ENCODE results near the gene APLP2.
"Not testable (repeated sequence)": the region's sequence is repeated elsewhere in the genome, so short reads cannot be mapped to it uniquely, and the experiment has no call there.

APLP2 gene

GRCh38 chr11:130069659-130070108 is at the start of gene APLP2:
TSS of gene APLP2 (plus strand) at chr11:130069894. CDS start at chr11:130069978, 84 bp downstream.
- DNase-seq = peak; percentile 95

DNA sequence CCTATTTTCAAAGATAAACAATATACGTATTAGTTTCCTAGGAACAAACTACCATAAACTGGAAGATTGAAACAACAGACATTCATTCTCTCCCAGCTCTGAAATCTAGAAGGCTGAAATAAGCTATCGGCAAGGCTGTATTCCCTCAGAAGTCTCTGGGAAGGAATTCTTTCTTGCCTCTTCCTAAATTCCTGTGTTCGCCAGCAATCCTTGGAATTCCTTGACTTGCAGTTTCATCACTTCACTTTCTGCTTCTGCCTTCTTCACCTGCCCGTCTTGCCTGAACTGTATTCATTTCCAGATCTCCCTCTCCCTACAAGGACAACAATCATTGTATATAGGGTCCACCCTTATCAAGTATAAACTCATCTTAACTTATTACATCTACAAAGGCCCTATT is 49.4 kb upstream of the APLP2 start:
- DNase-seq = no peak

DNA sequence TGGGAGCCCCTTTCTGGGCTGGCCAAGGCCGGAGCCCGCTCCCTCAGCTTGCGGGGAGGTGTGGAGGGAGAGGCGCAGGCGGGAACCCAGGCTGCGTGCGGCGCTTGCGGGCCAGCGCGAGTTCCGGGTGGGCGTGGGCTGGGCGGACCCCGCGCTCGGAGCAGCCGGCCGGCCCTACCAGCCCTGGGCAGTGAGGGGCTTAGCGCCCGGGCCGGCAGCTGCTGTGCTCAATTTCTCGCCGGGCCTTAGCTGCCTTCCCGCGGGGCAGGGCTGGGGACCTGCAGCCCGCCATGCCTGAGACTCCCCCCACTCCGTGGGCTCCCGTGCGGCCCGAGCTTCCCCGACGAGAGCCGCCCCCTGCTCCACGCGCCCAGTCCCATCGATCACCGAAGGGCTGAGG is 48.1 kb upstream of the APLP2 start:
- not testable (repeated sequence) for DNase-seq

GRCh38 chr11:130022799-130023198 is 46.9 kb upstream of the APLP2 start:
- DNase-seq = no peak

- no peak for DNase-seq
Measured at GRCh38 chr11:130023204-130023603, 46.5 kb upstream of the APLP2 start.

- no peak for DNase-seq
Measured at GRCh38 chr11:130024361-130024760, 45.3 kb upstream of the APLP2 start.

DNA sequence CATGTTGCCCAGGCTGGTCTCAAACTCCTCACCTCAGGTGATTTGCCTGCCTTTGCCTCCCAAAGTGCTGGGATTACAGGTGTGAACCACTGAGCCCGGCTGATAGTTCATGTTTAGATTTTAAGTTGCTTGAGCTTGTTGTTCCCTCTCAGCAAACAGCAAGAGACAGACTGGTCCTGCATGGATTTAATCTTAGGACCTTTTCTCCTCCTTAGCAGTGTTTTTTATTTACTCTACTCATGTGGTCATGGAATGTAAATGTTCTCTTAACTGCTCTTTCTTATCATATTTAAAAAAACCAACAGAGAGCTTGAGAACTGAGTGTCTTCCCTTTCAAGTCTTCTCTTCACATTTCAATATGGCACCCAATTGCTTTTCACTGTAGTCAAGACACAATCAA is 44.3 kb upstream of the APLP2 start:
- no peak for DNase-seq

DNA sequence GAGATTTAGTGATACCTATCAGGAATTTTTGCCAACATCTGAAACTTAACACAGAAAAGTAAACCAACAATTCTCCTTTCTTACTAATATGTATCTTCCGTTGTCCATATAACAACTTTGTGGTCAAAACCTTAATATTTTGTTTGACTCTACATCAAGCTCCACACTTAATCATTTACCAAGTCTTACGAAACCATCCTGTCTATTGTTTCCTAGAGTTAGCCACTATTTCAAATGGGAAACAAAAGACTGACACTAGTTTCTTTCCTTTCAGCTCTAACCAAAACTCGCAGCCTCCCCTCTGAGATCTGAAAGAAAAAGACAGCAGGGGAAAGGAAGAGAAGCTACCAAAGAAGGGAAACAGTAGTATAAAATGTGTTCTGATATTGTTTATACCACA is 40.6 kb upstream of the APLP2 start:
- DNase-seq = no peak

- no peak for DNase-seq
Measured at GRCh38 chr11:130031056-130031455, 38.6 kb upstream of the APLP2 start.

DNA sequence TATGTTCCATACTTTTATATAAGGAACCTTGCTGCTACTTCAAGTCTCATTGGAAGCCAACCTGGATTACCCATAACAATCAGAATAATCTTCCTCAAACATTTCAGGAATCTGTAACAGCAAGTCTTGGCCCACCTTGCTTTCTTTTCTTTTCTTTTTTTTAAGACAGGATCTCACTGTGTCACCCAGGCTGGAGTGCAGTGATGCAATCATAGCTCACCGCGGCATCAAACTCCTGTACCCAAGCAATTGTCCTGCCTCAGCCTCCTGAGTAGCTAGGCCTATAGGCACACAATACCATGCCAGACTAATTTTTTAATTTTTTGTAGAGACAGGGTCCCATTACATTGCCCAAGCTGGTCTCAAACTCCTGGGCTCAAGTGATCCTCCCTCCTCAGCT is 37.7 kb upstream of the APLP2 start:
- DNase-seq = no peak

GRCh38 chr11:130032931-130033330 is 36.8 kb upstream of the APLP2 start:
- no peak for DNase-seq

DNA sequence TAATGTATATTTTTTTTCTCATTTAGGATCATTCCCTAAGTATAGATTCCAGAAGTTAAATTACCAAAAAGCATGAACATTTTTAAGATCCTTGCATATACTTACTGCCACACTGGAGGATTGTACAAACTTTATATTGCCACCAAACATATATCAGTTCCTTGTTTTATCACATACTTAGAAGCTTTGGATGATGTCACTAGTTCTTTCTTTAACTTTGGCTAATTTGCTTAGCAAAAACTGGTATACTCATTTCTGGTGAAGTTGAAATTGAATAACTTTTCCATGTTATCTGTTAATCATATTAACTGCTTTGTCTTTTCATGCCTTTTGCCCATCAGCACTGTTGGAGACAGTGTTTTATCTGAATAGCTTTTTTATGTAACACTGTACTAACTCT is 35.5 kb upstream of the APLP2 start:
- DNase-seq = no peak

- DNase-seq = no peak
Measured at GRCh38 chr11:130037058-130037457, 32.6 kb upstream of the APLP2 start.

DNA sequence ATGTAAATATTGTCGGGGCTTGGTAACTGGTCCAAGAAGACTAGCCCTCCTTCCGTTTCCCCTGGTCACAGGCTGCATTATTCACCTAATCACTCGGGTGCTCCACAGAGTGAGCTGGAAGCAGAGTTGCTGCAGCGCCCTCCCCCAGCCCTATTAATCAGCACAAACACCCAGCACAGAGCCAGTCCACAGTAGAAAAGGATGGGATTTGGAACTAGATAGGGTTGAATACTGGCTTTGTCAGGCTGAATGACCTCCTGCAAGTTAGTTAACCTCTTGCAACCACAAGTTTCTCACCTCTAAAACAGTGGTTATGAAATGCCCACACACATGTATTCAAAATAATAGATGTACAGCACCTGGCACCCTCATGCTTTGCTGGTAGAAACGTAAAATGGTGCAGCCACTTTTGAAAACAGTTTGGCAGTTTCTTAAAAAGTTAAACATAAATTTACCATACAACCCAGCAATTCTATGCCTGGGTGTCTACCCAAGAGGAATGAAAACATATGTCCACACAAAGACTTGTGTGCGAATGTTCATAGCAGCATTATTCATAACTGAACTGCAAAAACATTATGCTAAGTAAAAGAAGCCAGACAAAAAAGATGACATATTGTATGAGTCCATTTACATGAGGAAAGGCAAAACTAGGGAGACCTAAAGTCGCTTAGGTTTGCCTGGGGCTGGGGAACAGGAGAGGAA is 31.7 kb upstream of the APLP2 start:
- DNase-seq = no peak

DNA sequence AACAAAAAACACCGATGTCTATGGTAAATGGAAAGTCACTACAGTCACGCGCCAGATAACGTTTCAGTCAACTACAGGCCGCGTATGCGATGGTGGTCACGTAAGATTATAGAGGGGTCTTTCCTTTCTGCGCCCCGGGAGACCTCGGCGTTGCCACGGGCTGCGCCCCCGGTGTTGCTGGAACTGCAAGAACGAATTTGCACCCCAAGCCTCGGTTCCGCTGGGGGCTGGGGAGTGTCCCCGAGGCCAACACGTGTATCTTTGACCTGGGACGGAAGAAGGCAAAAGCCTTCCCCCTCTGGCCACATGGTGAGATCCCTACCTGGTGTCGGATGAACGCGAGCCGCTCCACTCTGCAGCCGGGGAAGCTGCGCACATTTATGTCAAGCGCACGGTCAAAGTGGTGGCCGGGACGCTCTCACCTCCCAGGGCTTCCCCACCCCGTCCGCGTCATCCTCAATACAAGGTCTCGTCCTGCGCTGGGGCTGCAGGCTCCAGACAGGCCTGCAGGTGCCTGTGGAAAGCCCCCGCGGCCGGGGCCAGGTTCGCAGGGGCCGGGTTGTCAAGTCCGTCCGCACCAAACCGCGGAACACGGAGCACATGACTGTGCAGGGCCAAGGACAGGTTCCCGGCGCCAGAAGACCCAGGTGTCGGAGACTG is 29.3 kb upstream of the APLP2 start:
- DNase-seq = no peak

DNA sequence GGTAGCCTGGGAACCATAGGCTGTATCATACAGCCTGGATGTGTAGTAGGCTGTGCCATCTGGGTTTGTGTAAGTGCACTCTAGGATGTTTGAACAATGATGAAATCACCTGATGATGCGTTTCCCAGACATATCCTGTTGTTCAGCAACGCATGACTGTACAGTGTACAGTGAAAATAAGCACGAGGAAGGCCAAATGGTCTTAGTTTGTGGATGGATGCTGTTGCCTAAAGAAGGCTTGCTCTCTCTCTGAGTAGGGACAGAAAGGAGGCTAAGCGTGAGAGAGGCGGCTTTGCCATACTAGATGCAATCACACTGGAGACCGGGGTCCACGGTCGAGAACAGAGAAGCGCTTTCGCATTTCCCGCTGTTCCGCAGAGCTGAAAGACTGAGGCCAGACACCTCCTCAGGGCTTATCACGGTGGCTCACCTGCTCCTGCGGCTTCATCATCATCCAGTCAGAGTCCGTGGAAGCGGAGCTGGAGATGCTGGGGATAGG is 27.6 kb upstream of the APLP2 start:
- DNase-seq = no peak

- DNase-seq = no peak
Measured at GRCh38 chr11:130043575-130043974, 26.1 kb upstream of the APLP2 start.

GRCh38 chr11:130047141-130047540 is 22.6 kb upstream of the APLP2 start:
- no peak for DNase-seq

DNA sequence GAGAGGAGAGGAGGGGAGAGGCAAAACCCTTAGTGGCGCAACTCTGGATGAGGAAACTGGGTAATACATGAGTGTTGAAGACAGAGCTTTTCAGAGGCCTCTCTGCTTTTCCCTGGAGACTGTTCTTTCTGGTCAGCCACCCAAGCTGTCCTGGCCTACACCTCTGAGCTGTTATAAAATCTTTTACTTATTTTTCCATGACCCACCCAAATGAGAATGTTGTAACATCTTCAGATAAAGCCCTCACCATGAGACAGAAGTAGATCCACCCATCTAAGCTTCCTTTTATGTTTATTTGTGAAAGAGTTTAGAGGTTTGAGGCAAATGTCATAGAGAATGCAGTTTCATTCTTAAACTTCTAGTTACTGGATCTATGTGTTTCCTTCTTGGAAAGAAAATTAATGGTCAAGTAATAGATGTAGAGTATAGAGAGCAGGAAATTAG is 20.3 kb upstream of the APLP2 start:
- DNase-seq = no peak

GRCh38 chr11:130050257-130050656 is 19.4 kb upstream of the APLP2 start:
- DNase-seq = no peak

GRCh38 chr11:130051082-130051481 is 18.6 kb upstream of the APLP2 start:
- DNase-seq = no peak

DNA sequence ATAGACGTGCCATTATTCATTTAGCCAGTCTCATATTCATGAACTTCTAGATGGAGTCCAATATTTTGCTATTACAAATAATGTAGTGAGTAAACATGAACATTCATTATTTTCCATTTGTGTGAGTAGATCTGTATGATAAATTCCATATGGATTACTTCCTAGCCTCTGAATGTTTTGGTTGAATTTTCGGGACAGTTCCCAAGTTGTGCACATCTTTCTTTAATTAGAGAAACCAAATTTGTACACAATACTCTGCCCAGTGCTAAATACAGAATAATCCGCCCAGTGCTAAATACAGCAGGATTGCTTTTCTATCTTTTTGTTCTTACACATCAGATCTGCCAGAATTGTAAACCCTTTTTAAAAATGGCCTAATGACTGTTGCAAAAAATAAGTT is 17.1 kb upstream of the APLP2 start:
- no peak for DNase-seq

DNA sequence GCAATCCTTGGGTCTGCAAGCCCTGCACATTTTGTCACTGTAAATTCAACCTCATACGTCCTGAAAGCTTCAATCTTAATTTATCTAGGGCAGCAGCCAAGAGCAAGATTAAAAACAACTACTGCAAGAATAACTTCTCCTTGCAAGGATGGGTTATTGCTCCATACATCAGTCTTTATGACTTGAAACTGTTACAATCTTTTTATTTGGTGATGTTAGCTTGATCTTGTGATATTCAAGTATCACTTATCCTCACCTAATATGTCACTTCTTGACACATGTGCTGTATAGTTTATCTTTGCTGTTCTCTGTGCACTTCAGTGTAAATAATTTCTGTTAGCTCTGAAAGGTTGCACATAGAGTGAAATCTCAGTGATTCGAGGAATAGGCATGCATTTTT is 14.7 kb upstream of the APLP2 start:
- no peak for DNase-seq

DNA sequence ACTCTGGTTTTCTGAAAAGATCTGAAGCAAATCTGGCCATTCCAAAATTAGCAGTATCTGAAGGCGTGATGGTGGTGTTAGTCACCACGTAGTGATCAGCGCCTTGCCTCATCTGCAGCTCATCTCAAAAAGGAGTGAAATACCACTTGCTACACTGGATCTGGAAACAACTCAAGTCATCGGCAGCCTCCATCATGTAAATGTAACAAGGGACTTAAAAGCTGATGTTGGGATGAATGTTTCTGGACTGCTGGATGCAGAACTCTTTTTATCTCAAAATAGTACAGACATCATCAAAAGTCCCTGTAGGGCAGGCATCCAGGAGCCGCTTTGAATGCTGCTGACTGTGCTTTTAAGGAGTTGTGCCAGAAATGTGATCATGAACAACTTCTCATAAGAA is 14.1 kb upstream of the APLP2 start:
- no peak for DNase-seq

DNA sequence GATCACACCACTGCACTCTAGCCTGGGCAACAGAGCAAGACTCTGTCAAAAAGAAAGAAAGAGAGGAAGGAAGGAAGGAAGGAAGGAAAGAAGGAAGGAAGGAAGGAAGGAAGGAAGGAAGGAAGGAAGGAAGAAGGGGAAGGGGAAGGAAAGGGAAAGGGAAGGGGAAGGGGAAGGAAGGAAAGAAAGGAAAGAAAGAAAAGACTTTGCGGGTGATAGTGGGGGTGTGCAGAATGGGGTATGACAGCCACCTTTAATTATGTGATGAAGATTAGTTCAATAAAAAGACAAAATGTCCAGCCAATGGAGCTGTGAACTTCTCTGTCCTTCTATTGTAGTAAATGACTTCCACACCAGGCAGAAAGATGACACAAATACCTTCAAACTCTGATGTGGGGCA is 8.7 kb upstream of the APLP2 start:
- no peak for DNase-seq
